GM19238 (cell line): ENCODE data around the gene TRAPPC11.

ENCODE experiments used
- DNase-seq: peaks from one replicate; pipeline ENCODE4 v3.0.0; 2011; ENCODE audit warnings: low spot score; ENCODE audit not compliant: insufficient read length

The TRAPPC11 gene

DNA sequence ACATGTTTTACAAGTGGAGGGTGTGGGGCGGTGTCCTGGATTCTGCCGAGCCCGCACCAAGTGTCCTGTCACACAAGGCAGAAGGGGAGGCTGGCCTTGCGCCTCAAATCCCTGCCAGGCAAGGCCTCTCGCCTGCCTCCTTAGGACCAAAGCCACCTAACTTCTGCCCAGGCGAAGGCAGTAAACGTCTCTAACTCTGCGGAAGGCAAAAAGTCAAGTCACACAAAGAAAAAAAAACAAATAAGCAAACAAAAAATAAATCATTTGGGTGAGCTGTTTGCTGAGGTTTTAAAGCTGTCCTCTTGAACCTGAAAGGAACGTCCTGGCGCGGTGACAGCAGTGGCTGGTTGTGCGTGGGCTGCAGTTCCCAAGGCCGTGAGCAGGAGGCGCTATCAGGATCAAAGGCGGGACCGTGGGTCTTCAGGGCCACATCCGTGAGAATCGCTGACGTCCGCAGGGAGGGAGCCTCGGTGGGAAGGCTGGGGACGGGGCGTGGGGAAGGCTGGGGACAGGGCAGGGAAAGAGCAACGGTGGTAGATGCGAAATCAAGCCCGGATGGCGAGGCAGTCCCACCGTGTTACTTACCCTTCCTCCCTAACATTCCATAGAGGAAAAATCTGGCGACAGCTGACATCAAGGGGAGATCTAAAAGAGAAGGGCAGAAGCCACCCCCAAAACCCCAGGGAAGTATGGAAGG lies 99.1 kb downstream of the TRAPPC11 start:
- no peak for DNase-seq

DNA sequence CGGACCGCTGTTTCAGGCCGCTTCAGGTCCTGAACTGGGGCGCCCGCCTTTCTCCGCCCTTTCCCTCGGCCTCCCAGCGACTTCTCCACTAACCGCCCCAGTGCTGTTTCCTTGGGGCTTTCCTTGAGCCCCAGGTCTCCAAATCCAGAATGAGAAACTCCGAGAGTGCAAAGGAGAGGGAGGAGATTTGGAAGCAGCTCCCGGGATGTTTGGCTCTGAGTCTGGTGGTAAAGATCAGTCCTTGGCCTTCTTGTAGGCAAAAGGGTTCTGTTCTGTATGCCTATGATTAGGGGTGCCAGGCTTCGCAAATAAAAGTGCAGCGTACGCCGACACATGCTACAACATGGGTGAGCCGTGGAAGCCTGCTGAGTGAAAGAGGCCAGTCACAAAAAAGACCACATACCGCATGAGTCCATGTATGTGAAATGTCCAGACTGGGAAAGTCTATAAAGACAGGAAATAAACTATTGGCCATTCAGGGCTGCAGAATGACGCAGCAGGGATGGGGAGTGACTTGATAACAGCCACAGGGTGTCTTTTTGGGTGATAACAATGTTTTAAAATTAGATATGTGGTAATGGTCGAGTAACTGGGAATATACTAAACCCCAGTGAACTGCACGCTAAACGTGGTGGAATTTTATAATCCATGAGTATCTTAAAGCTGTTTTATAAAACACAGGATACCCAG lies 99.8 kb downstream of the TRAPPC11 start:
- no peak for DNase-seq

DNA sequence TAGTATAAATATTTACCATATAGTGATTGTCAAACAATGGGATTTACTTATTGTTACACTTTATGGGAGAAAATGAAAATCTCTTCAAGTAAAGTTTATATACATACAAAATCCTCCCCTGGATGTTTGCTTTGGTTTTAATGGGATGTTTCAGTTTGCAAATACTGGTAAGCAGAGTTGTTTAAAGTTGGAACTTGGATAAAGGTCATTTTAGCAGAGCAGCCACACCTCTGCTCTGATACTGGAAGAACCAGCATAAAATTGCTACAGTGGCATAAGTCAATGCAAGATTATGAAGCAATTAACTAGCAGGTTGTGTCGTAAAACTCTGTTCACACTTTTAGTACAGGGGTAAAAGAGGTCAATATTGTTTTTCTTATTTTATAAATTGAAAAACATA lies 101.2 kb downstream of the TRAPPC11 start:
- DNase-seq: no peak
